ENCODE data around the gene MYO1D. TPM values are rescaled to one million over a fixed set of nuclear protein-coding genes. Genes with fewer than 3 reads are reported as not detected.

The MYO1D gene
- total and polyA plus RNA-seq, 4 donors, result 4.5 to 22.9 (median 13.3) TPM

GRCh38 chr17:32912218-32912897, 35.4 kb upstream of the MYO1D start:
- 60% methylated on average over 10 of the region's 10 CpGs for WGBS
- no peaks in the 10 kb centered on the region for H3K36me3 ChIP-seq (ENCODE audit: control insufficient read depth in 4 of 4, insufficient read depth in 3 of 4, low read depth in 1 of 4, low read length in 3 of 4)
- no peaks in the 10 kb centered on the region for H3K9me3 ChIP-seq (ENCODE audit: control insufficient read depth in 4 of 4, low read length in 3 of 4)
- no peak overlapping the region for H3K4me3 ChIP-seq (ENCODE audit: low read depth in 1 of 3, low read length in 3 of 3)
- H3K9ac ChIP-seq (ENCODE audit: low read depth in 1 of 2, low read length in 2 of 2), result no peak overlapping the region
- TF ChIP-seq FOXA1 (IDR thresholded peaks at IDR 0.05), result no peak
- TF ChIP-seq NR2F2 (IDR thresholded peaks at IDR 0.05), result no peak
- no peak for TF ChIP-seq ATF3 (IDR thresholded peaks at IDR 0.05)
- peak in 1 of 2 donors; percentile 37 for TF ChIP-seq HNF4A (conservative IDR thresholded peaks at IDR 0.05)
- peak; percentile 49 for TF ChIP-seq SP1 (IDR thresholded peaks at IDR 0.05)
- no peak for TF ChIP-seq RAD21 (IDR thresholded peaks at IDR 0.05)
- TF ChIP-seq REST (IDR thresholded peaks at IDR 0.05), result no peak
- no peak for TF ChIP-seq ZBTB33 (IDR thresholded peaks at IDR 0.05)
- no peaks in the 10 kb centered on the region for H3K27me3 ChIP-seq (ENCODE audit: control insufficient read depth in 4 of 4, insufficient read depth in 4 of 4, low read length in 3 of 4)
- peak overlapping the region in 1 of 2 donors; percentile 28 for H3K27ac ChIP-seq (ENCODE audit: low read depth in 1 of 2, low read length in 2 of 2)
- no peak for DNase-seq (ENCODE audit: low spot score)
- peaks cover 0 to 9% (median 4%) of the 10 kb centered on the region in 4 donors for H3K4me1 ChIP-seq (ENCODE audit: control insufficient read depth in 4 of 4, insufficient read depth in 4 of 4, low read length in 3 of 4)

GRCh38 chr17:32910769-32911168, 33.8 kb upstream of the MYO1D start:
- Histone ChIP-seq H3K4me1 (ENCODE audit: control insufficient read depth in 4 of 4, insufficient read depth in 4 of 4, low read length in 3 of 4) (peaks cover 0 to 9% (median 4%) of the 10 kb centered on the region in 4 donors), H3K36me3 (ENCODE audit: control insufficient read depth in 4 of 4, insufficient read depth in 3 of 4, low read depth in 1 of 4, low read length in 3 of 4) (no peaks in the 10 kb centered on the region), H3K27me3 (ENCODE audit: control insufficient read depth in 4 of 4, insufficient read depth in 4 of 4, low read length in 3 of 4) (no peaks in the 10 kb centered on the region), H3K9me3 (ENCODE audit: control insufficient read depth in 4 of 4, low read length in 3 of 4) (no peaks in the 10 kb centered on the region), H3K9ac (ENCODE audit: low read depth in 1 of 2, low read length in 2 of 2) (no peak overlapping the region), H3K4me3 (ENCODE audit: low read depth in 1 of 3, low read length in 3 of 3) (no peak overlapping the region), H3K27ac (ENCODE audit: low read depth in 1 of 2, low read length in 2 of 2) (no peak overlapping the region)
- DNase-seq (ENCODE audit: low spot score), result no peak
- TF ChIP-seq ATF3 (IDR thresholded peaks at IDR 0.05), result no peak
- TF ChIP-seq RAD21 (IDR thresholded peaks at IDR 0.05), result no peak
- TF ChIP-seq YY1 (IDR thresholded peaks at IDR 0.05), result no peak
- no peak for TF ChIP-seq CTCF (IDR thresholded peaks at IDR 0.05; ENCODE audit: low read depth, low read length, missing input control)
- no peak for TF ChIP-seq EGR1 (IDR thresholded peaks at IDR 0.05; ENCODE audit: low read depth in 2 of 2)
- no peak for TF ChIP-seq SP1 (IDR thresholded peaks at IDR 0.05)
- TF ChIP-seq HNF4A (conservative IDR thresholded peaks at IDR 0.05), result no peak
- no peak for TF ChIP-seq JUND (IDR thresholded peaks at IDR 0.05)
- no peak for TF ChIP-seq TAF1 (conservative IDR thresholded peaks at IDR 0.05)
- no peak for TF ChIP-seq NR2F2 (IDR thresholded peaks at IDR 0.05)
- no peak for TF ChIP-seq HNF4G (IDR thresholded peaks at IDR 0.05)
- no peak for TF ChIP-seq GABPA (IDR thresholded peaks at IDR 0.05 in 1 of 2, conservative IDR thresholded peaks at IDR 0.05 in 1 of 2)
- WGBS, result 48% methylated on average over 3 of the region's 3 CpGs

All from liver (tissue), 9 donors.